ENCODE results near the gene FAM131B.

Gene FAM131B

DNA sequence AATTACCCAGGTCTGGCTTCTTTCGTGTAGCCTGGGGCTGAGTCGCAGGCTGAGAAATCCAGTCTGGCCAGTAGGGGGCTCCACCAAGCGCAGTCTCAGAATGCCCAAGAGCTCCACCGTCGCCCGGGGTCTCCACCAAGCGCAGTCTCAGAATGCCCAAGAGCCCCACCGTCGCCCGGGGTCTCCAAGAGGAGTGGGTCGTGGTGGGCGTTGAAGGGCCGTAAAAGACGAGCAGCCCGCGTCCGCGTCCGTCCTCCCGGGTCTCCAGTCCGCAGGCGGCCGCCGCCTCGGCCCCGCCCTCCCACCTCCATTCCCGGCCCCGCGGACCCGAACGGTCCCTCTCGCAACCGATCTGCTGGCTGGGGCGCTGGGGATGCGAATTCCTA lies 17.7 kb upstream of the FAM131B start:
- Histone ChIP-seq H3K4me3 (ENCODE audit: low read depth, low read length) (peak overlapping the region; percentile 88), H3K36me3 (no peaks in the 10 kb centered on the region), H3K27ac (peak overlapping the region; percentile 64), H3K27me3 (ENCODE audit: insufficient read depth, low read depth, severe bottlenecking) (no peaks in the 10 kb centered on the region), H3K9me3 (ENCODE audit: severe bottlenecking) (no peaks in the 10 kb centered on the region)
- peak; percentile 83 for DNase-seq
- TF ChIP-seq CTCF (IDR thresholded peaks at IDR 0.05; ENCODE audit: low read depth, low read length), result peak; percentile 79

DNA sequence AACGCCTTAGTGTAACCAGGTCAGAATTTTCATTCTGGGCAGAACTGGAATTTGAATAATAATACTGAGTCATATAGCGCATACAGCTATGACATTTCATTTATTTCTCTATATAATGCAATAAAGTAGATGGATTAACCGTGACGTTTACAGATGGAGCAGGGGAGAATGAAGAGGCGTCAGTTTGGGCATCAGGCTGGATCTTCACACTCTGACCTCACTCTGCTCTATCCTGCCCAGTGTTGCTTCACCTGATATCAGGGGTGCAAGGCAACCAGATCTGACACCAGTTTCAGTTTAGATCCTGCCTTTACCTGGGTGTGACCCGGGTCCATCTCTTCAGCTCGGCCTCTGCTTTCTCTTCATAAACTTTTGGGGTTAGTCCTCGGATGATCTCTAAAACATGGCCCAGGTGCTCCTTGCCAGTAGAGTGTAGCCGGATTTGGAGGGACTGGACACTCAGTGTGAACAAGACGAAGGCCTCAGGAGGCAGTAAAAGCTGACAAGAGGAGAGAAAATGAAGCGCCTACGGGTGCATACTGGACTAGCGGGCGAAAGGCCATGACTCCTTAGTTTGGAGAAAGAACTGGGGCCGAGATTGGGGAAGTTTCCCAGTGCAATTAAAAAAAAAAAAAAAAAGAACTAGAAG lies 17.2 kb upstream of the FAM131B start:
- DNase-seq, result no peak
- no peak for TF ChIP-seq CTCF (IDR thresholded peaks at IDR 0.05; ENCODE audit: low read depth, low read length)

GRCh38 chr7:143376396-143376795 lies 13.9 kb upstream of the FAM131B start:
- H3K4me3 ChIP-seq (ENCODE audit: low read depth, low read length), result no peak overlapping the region
- H3K9me3 ChIP-seq (ENCODE audit: severe bottlenecking), result no peaks in the 10 kb centered on the region
- H3K27ac ChIP-seq, result no peak overlapping the region
- no peak for TF ChIP-seq CTCF (IDR thresholded peaks at IDR 0.05; ENCODE audit: low read depth, low read length)
- no peak for DNase-seq
- H3K36me3 ChIP-seq, result no peaks in the 10 kb centered on the region
- no peaks in the 10 kb centered on the region for H3K27me3 ChIP-seq (ENCODE audit: insufficient read depth, low read depth, severe bottlenecking)

More for the DNA sequence above, 17.2 kb upstream of the FAM131B start:
- Histone ChIP-seq H3K4me3 (ENCODE audit: low read depth, low read length) (peak overlapping the region; percentile 88), H3K36me3 (no peaks in the 10 kb centered on the region), H3K27ac (no peak overlapping the region; the same call in 1 of the 2 replicates), H3K9me3 (ENCODE audit: severe bottlenecking) (no peaks in the 10 kb centered on the region), H3K27me3 (ENCODE audit: insufficient read depth, low read depth, severe bottlenecking) (no peaks in the 10 kb centered on the region)

DNA sequence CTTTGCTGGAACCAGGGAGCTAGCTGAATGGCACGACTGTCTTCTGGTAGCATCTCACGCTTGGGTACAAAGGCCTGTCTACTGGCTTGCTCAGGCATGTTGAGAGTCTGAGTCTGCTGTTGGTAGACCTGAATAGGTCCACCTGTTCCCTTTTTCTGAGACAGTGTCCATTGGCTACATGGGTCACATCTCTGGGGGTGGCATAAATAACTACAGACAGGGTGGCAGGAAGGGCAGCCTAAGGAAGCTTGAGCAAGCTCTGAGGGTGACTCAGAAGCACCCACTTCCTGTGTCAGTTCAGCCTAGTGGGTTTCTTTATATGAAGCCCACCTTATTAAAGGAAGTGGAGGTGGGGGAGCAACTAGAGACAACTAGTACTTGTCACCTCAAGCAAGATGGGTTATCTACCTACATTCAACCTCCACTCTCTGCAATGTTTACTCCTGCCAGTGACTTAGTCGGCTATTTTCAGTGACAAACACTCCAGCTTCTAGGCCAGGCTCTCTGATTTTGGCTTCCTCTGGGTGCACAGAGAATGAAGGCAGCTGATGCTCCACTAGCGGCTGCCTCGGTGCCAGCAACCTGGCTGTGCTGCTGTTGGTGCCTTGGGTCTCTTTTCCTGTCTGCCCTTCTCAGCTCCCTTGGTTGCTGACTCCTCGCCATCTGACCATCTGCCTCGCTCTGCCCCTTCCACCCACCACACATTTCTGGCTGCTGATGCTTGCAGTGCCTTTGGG lies 13.0 kb upstream of the FAM131B start:
- no peak for DNase-seq
- H3K36me3 ChIP-seq, result no peaks in the 10 kb centered on the region
- no peaks in the 10 kb centered on the region for H3K9me3 ChIP-seq (ENCODE audit: severe bottlenecking)
- H3K27ac ChIP-seq, result no peak overlapping the region
- no peak for TF ChIP-seq CTCF (IDR thresholded peaks at IDR 0.05; ENCODE audit: low read depth, low read length)
- H3K4me3 ChIP-seq (ENCODE audit: low read depth, low read length), result no peak overlapping the region
- no peaks in the 10 kb centered on the region for H3K27me3 ChIP-seq (ENCODE audit: insufficient read depth, low read depth, severe bottlenecking)

- no peak for TF ChIP-seq CTCF (IDR thresholded peaks at IDR 0.05; ENCODE audit: low read depth, low read length)
- no peak for DNase-seq
- Histone ChIP-seq H3K36me3 (no peaks in the 10 kb centered on the region), H3K27ac (no peak overlapping the region), H3K27me3 (ENCODE audit: insufficient read depth, low read depth, severe bottlenecking) (no peaks in the 10 kb centered on the region), H3K4me3 (ENCODE audit: low read depth, low read length) (no peak overlapping the region), H3K9me3 (ENCODE audit: severe bottlenecking) (no peaks in the 10 kb centered on the region)
Measured at GRCh38 chr7:143374561-143374960, 12.0 kb upstream of the FAM131B start.

Data from WERI-Rb-1 (cell line).